Endodermal cell (in vitro differentiated cells): ENCODE results near the gene PTGES. TPM values are rescaled to one million over a fixed set of nuclear protein-coding genes. Genes with fewer than 3 reads are reported as not detected.

ENCODE experiments used
- DNase-seq: peaks from one replicate; pipeline ENCODE4 v3.0.0-alpha.2; 2017
- H3K27ac ChIP-seq: 2 replicates; pipeline ENCODE4 v1.5.1; 2013; ENCODE audit warnings: mild to moderate bottlenecking, low read depth, low read length, moderate library complexity
- H3K27me3 ChIP-seq: 2 replicates; pipeline ENCODE4 v1.6.1; 2013; ENCODE audit warnings: mild to moderate bottlenecking, low read length, moderate library complexity; ENCODE audit not compliant: insufficient read depth, control insufficient read depth, poor library complexity, severe bottlenecking
- H3K36me3 ChIP-seq: 2 replicates; pipeline ENCODE4 v1.7.0; 2013; ENCODE audit warnings: mild to moderate bottlenecking, low read length, moderate library complexity; ENCODE audit not compliant: control insufficient read depth, insufficient read depth
- H3K4me1 ChIP-seq: one replicate; pipeline ENCODE4 v1.7.0; 2013; ENCODE audit warnings: low read length; ENCODE audit not compliant: control insufficient read depth, insufficient read depth
- H3K4me3 ChIP-seq: 2 replicates; pipeline ENCODE4 v1.5.1; 2013; ENCODE audit warnings: mild to moderate bottlenecking, low read length, moderate library complexity
- H3K9ac ChIP-seq: 2 replicates; pipeline ENCODE4 v1.6.1; 2013; ENCODE audit warnings: mild to moderate bottlenecking, low read length, moderate library complexity; ENCODE audit not compliant: poor library complexity, severe bottlenecking; ENCODE audit errors: extremely low read depth
- H3K9me3 ChIP-seq: 2 replicates; pipeline ENCODE4 v1.6.1; 2013; ENCODE audit warnings: mild to moderate bottlenecking, low read length, moderate library complexity; ENCODE audit not compliant: control insufficient read depth
- H3K27ac Mint-ChIP-seq: 2 replicates; pipeline ENCODE4 v1.8.0; 2020; ENCODE audit warnings: mixed read lengths
- H3K27me3 Mint-ChIP-seq: 2 replicates; pipeline ENCODE4 v1.8.0; 2021; ENCODE audit warnings: mild to moderate bottlenecking, mixed read lengths; ENCODE audit not compliant: insufficient read depth
- H3K36me3 Mint-ChIP-seq: 2 replicates; pipeline ENCODE4 v1.8.0; 2020; ENCODE audit warnings: low read depth, mixed read lengths
- H3K4me1 Mint-ChIP-seq: 2 replicates; pipeline ENCODE4 v1.8.0; 2020; ENCODE audit warnings: mixed read lengths
- H3K4me3 Mint-ChIP-seq: 2 replicates; pipeline ENCODE4 v1.8.0; 2020; ENCODE audit warnings: mild to moderate bottlenecking, moderate library complexity, mixed read lengths
- H3K9me3 Mint-ChIP-seq: 2 replicates; pipeline ENCODE4 v1.8.0; 2020; ENCODE audit warnings: mild to moderate bottlenecking, mixed read lengths
- WGBS, 2 experiments: methylation state at CpG; one replicate each; pipeline versions ENCODE4 v1.1.5 to v1.1.7; 2013; ENCODE audit warnings: missing lambda C conversion rate in 2 of 2, mixed read lengths in 1 of 2; ENCODE audit not compliant: insufficient coverage in 1 of 2, insufficient read length in 1 of 2; 5-methylcytosine and 5-hydroxymethylcytosine counted together
- total RNA-seq, 2 donors: library from RNA; stranded (reverse); fragmentation: NEBNext Ultra II Directional in 1 of 2; extraction: Animal tissue kit (Norgen Biotek cat#: 25700) in 1 of 2; gene quantifications; 2 replicates in 1 of 2; 3 replicates in 1 of 2; pipeline ENCODE4 v1.2.1, GENCODE V29; 2021
- TF ChIP-seq, protein P1 (sequence below): fragments of 200-600 bp; sonication (generic); conservative IDR thresholded peaks from 2 replicates; pipeline ENCODE4 v1.5.0; 2021; ENCODE audit warnings: antibody characterized with exemption, mild to moderate bottlenecking

Gene PTGES
- total RNA-seq, 2 donors from 2014 or later, result 0.29 to 0.62 TPM

DNA sequence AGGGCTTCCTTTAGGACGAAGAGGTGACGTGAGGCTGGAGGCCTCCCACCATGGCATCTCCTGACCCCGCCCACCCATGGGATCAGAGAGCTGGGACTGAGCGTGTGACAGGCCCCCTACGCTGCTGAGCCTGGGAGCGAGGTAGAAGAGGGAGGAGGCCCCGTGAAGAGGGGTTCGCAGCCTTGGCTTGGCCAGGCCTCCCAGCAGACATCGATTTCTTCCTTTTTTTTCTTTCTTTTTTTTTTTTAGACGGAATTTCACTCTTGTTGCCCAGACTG, 39.5 kb downstream of the PTGES start:
- 92 to 95% methylated on average over 3 to 10 of the region's 10 CpGs for WGBS, 2 experiments
- H3K9me3 ChIP-seq, result no peaks in the 10 kb centered on the region

DNA sequence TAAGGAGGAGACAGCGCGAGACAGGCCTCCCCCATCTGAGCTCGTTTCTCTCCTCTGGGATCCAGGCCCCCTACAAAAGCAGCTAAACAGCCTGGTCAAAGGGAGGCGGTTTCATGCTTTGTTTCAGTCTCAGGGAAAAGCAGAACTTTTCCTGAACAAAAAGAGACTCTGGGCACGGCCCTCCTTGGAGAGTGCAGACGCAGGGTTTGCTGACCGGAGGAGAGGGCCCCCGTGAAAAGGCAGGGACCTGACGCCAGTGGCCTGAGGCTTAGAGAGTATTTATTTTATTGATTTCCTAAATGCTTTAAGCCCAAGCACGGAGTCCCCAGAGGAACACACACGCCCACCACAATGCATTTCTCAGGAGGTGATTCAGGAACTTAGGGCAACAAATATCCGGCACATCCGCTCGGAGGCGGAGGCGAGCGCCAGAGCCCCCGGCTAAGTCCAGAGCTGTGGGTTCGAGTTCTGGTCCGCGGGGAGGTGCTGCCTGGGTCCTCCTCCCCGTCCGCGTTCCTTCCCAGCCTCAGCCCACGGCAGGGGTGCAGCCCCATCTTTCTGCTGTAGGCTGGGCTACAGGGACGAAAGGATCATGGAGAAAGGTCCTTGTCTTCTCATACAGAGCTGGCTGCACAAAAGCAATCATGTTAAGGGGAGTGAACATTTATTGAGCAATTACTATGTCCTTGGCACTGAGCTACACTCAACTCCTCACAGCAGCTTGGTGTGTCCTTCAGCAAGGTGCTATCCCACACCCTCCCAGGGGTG, 40.0 kb downstream of the PTGES start:
- peaks cover 37% of the 10 kb centered on the region for H3K4me1 Mint-ChIP-seq
- Histone ChIP-seq H3K36me3 (no peaks in the 10 kb centered on the region), H3K27ac (peak overlapping the region; percentile 82), H3K27me3 (no peaks in the 10 kb centered on the region), H3K9ac (no peak overlapping the region), H3K4me3 (no peak overlapping the region), H3K4me1 (peaks cover 16% of the 10 kb centered on the region), H3K9me3 (no peaks in the 10 kb centered on the region)
- H3K36me3 Mint-ChIP-seq, result no peaks in the 10 kb centered on the region
- H3K27ac Mint-ChIP-seq, result peak overlapping the region; percentile 88
- no peaks in the 10 kb centered on the region for H3K27me3 Mint-ChIP-seq
- TF ChIP-seq, protein P1, sequence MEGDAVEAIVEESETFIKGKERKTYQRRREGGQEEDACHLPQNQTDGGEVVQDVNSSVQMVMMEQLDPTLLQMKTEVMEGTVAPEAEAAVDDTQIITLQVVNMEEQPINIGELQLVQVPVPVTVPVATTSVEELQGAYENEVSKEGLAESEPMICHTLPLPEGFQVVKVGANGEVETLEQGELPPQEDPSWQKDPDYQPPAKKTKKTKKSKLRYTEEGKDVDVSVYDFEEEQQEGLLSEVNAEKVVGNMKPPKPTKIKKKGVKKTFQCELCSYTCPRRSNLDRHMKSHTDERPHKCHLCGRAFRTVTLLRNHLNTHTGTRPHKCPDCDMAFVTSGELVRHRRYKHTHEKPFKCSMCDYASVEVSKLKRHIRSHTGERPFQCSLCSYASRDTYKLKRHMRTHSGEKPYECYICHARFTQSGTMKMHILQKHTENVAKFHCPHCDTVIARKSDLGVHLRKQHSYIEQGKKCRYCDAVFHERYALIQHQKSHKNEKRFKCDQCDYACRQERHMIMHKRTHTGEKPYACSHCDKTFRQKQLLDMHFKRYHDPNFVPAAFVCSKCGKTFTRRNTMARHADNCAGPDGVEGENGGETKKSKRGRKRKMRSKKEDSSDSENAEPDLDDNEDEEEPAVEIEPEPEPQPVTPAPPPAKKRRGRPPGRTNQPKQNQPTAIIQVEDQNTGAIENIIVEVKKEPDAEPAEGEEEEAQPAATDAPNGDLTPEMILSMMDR, result no peak
- no peak overlapping the region for H3K4me3 Mint-ChIP-seq
- peak; percentile 52 for DNase-seq
- 78 to 82% methylated on average over 19 to 26 of the region's 26 CpGs for WGBS, 2 experiments
- no peaks in the 10 kb centered on the region for H3K9me3 Mint-ChIP-seq

More for the DNA sequence above, 39.5 kb downstream of the PTGES start:
- no peak overlapping the region for H3K27ac ChIP-seq
- Mint-ChIP-seq H3K4me1 (peaks cover 34% of the 10 kb centered on the region), H3K4me3 (no peak overlapping the region), H3K27me3 (no peaks in the 10 kb centered on the region), H3K36me3 (no peaks in the 10 kb centered on the region), H3K9me3 (no peaks in the 10 kb centered on the region), H3K27ac (peak overlapping the region; percentile 88)
- H3K36me3 ChIP-seq, result no peaks in the 10 kb centered on the region
- no peak for DNase-seq
- H3K4me3 ChIP-seq, result no peak overlapping the region
- H3K4me1 ChIP-seq, result peaks cover 16% of the 10 kb centered on the region
- H3K27me3 ChIP-seq, result no peaks in the 10 kb centered on the region
- TF ChIP-seq, protein P1, result no peak
- H3K9ac ChIP-seq, result no peak overlapping the region

DNA sequence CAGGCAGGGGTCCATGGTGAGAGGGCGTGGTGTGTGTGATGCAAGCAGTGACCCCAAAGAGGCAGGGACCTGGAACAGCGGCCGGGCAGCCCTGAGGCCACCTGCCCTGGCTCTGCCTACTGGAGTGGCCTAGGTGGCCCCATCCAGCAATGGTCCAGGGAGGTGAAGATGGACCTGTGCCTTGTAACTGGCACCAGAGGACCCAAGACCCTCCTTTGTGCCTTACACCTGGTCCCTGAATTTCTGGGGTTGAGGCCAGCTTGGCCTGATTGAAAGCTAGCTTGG, 42.7 kb downstream of the PTGES start:
- H3K4me3 Mint-ChIP-seq, result no peak overlapping the region
- H3K27ac ChIP-seq, result no peak overlapping the region
- WGBS, 2 experiments, result 98 to 100% methylated on average over 2 to 3 of the region's 3 CpGs

More for the DNA sequence above, 42.7 kb downstream of the PTGES start:
- peaks cover 16% of the 10 kb centered on the region for H3K4me1 ChIP-seq
- H3K36me3 ChIP-seq, result no peaks in the 10 kb centered on the region
- no peaks in the 10 kb centered on the region for H3K9me3 ChIP-seq
- no peaks in the 10 kb centered on the region for H3K27me3 ChIP-seq
- TF ChIP-seq, protein P1, result no peak
- H3K9me3 Mint-ChIP-seq, result no peaks in the 10 kb centered on the region
- H3K9ac ChIP-seq, result no peak overlapping the region
- H3K27me3 Mint-ChIP-seq, result no peaks in the 10 kb centered on the region
- H3K4me3 ChIP-seq, result no peak overlapping the region
- no peak for DNase-seq
- no peaks in the 10 kb centered on the region for H3K36me3 Mint-ChIP-seq
- no peak overlapping the region for H3K27ac Mint-ChIP-seq
- H3K4me1 Mint-ChIP-seq, result peaks cover 37% of the 10 kb centered on the region
